Hippocampal formation (tissue), 2 donors: Measurements from ENCODE around the gene PID1.
"Not testable (repeated sequence)": the region's sequence is repeated elsewhere in the genome, so short reads cannot be mapped to it uniquely, and the experiment has no call there.

Experiments used
- DNase-seq, 2 donors: peaks; one replicate each; lab custom pipeline; 2025; lab: John Stamatoyannopoulos, UW

PID1 gene

GRCh38 chr2:229212241-229212640 is 58.8 kb downstream of the PID1 start:
- no peak for DNase-seq

- no peak for DNase-seq
Measured at GRCh38 chr2:229210641-229211040, 60.4 kb downstream of the PID1 start.

- DNase-seq: no peak
Measured at GRCh38 chr2:229206548-229206947, 64.5 kb downstream of the PID1 start.

- no peak for DNase-seq
Measured at GRCh38 chr2:229205704-229206103, 65.4 kb downstream of the PID1 start.

DNA sequence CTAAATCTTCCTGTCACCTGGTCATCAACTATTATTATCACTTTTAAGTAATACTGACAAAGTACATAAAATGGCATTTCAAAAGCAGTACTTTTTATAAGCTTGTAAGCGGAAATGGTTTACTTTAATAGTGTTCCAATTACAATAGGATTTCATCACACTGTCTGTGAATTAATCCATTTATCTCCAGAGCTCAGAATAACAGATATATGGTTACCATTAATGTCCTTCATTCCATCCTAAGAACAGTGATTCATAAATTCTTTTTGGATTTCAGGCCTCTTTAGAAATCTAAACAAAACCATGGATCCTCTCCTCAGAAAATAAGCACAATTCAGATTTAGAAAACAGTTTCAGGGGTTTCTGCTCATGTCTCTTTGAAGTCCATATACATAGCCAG is 68.4 kb downstream of the PID1 start:
- no peak for DNase-seq

DNA sequence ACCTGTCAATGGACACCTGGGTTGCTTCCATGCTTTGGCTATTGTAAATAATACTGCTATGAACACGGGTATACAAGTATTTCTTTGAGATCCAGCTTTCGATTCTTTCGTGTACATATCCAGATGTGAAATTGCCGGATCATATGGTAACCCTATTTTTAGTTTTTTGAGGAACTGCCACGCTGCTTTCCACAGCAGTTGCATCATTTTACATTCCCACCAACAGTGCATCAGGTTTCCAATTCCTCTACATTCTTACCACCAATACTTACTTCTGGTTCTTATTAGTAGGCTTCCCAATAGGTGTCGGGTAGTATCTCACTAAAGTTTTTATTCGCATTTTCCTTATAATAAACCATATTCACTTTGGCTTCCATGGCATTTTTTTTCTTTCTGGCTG is 69.6 kb downstream of the PID1 start:
- no peak for DNase-seq

- DNase-seq: no peak
Measured at GRCh38 chr2:229199267-229199666, 71.8 kb downstream of the PID1 start.

DNA sequence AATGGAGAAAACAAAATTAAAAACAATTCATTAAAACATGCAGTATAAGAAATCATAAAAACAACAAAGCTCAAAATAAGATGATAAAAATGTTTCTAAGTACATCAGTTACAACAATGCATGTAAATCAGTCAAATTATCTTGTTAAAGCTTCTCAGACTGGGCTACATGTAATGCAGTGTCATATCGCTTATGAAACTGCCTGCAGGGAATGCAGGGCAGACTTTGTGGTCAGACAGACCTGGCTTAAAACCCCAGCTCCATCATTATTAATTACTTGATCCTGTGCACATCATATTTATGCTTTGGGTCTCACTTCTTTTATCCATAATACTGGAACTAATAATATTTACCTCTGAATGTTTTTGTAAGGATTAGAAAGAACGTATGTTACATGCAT is 74.6 kb downstream of the PID1 start:
- no peak for DNase-seq

DNA sequence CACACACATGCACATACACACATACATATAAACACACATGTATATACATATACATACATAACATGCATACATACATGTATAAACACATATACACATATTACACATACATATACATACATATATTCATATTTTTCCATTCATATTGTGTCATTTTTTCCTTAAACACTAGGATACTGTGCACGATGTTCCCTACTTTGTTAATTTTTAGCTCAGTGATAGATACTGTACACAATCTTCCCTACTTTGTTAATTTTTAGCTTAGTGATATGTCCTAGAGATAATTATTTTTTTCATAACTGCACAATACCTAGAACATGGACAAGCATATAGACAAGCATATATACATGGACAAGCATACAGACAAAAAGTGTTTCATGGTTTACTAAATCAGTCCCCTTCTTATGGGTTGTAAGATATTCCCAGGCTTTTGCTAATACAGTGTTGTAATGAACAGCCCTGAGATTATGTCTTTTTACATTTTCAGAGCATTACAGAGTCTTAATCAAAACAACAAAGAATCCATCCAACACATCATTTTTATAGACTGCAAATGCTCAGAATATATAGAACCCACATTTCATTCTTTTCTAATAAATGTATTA is 75.6 kb downstream of the PID1 start:
- DNase-seq: no peak

DNA sequence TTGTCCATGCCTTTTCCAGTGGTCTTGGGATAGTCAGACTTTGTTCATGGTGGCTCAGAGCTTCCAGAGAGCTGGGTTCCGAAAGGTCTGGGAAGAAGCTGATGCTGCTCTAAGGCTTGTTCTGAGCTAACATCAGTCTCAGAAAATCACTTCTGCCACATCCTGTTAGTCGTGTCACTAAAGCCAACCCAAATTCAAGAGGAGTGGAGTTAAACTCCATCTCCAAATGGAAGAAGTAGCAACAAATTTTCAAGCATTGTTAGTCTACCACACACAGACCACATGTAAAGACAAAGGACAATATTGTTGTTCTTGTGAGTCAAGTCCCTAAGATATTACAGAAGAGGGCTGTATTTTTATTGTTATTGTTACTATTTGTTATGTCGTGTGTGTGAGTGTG is 77.8 kb downstream of the PID1 start:
- DNase-seq: no peak

DNA sequence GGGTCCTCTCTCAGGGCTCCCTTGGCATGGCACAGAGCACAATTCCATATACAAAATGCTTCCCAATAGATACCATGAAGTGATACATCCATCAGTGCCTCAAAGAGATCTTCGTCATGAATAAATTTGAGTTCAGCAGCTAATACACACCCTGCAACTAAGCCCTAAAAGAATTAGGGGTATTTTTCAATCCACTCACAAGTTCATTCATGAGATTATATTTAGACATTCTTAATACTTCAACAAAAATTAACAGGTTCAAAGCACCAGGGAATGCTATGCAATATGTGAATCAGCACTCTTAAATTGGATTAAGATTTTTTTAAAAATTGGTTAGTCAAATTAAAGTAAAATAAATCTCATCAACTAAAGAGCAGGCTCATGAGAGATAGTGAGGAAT is 79.7 kb downstream of the PID1 start:
- no peak for DNase-seq

- DNase-seq: not testable (repeated sequence)
Measured at GRCh38 chr2:229187123-229187522, 84.0 kb downstream of the PID1 start.

DNA sequence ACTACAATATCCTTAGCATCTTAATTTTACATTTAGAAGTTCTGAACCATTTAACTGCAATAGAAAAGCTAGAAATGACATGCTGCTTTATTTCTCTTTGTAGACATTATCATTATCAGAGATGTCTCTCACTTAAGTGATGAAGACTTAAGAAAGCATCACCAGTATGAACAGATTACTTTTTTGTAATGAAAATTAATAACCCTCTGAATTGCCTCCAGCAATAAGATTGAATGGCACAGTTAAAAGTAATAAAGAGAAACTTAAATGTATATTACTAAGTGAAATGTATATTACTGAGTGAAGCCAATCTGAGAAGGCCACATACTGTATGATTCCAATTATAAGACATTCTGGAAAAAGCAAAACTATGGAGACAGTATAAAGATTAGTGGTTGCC is 89.4 kb downstream of the PID1 start:
- no peak for DNase-seq

- DNase-seq: no peak
Measured at GRCh38 chr2:229180658-229181057, 90.4 kb downstream of the PID1 start.

GRCh38 chr2:229179628-229180027 is 91.5 kb downstream of the PID1 start:
- no peak for DNase-seq

DNA sequence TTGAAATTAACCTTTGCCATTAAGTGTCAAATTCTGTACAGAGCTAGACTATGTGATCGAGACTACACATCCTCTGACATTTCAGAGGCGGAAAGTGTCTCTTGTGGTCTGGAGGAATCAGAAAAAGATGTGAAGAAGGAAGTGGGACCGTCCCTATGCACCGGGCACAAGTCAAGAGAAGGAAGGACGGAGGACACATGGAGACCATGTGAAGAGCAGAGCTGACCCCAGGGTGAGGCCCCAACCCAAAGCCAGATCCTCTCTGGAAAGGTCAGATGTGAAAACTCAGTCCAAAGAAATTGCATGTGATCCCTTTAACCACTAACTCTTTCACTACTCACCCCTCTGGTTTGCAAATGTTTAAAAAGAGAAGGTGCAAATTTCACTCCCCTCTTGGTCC is 92.4 kb downstream of the PID1 start:
- DNase-seq: no peak

- no peak for DNase-seq
Measured at GRCh38 chr2:229178117-229178516, 93.0 kb downstream of the PID1 start.

- DNase-seq: no peak
Measured at GRCh38 chr2:229176136-229176535, 95.0 kb downstream of the PID1 start.

DNA sequence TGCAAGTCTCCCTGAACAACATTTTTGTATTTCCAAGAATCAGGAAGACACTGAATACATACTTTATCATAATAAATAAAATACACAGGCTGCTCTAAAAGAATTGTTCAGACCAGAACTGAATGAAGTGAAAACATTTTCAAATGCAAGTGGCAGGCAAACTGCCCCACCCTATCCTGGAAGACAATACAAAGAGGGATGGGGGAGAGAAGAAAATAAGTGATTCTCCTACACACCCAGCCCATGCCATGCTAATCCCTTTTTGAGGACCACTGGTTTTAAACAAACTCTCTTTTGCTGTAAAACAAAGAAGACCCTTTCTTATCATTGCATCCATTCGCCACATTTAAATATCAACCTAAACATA is 95.6 kb downstream of the PID1 start:
- DNase-seq: no peak

- no peak for DNase-seq
Measured at GRCh38 chr2:229174794-229175496, 96.1 kb downstream of the PID1 start.

GRCh38 chr2:229173825-229174359 is 97.2 kb downstream of the PID1 start:
- no peak for DNase-seq

DNA sequence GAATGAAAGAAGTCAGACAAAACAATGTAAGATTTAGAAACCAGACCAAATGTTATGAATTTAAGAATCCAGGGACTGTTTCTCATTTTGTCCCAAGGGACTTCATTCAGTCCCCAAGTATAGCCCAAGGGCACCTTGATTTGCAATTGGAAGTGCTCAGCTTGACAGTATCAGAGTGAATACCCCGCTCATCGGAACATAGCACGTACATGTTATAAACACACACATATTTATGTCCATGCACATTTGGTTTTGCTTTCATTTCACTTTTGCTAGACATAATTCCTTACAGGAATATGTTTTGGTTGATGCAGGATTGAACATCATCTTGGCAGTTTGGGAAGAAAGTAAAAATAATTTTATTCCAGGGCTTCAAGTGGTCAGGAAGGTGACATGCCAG is 100.2 kb downstream of the PID1 start:
- DNase-seq: no peak

DNA sequence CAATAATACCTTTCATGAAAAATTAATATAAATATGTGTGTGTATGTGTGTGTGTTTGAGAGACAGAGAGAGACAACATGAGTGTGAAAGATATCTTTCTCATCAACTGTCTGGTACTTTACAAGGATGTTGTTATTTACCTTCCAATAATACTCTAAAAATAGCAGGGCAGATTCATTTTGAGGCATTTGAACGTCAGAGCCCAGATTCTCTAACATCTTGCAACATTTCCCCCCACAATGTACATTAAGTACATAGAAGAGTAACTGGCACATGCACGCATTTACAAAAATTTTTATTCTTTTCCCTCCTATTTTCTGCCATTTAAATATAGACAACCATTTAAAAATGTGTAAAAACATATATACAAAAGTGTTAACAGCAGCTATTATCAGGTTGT is 100.9 kb downstream of the PID1 start:
- no peak for DNase-seq

DNA sequence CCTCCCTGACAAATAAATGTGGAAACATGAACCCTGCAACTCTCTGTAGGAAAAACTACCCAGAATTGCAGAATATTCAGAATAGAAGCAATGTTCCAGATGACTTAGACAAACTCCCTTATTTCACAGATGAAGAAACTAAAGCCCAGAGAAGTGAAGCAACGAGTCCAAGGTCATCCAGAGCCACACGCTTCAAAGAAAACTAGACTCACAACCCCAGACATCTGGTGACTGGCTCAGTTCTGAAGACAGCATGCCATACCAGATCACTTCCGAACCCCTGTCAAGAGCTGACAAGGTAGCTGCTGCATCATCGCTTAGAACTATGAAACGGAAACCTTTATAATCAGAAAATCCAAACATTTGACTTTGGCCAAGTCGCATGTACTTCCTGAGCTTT is 101.3 kb downstream of the PID1 start:
- DNase-seq: no peak
